Right atrium auricular region (tissue), 2 donors: ENCODE data around the gene UBR4. TPM values are rescaled to one million over a fixed set of nuclear protein-coding genes. Genes with fewer than 3 reads are reported as not detected.

Experiments used
- DNase-seq: peaks from one replicate; pipeline ENCODE4 v3.0.0-alpha.2; 2019; ENCODE audit warnings: low spot score
- H3K27ac ChIP-seq, 2 donors: fragments of 200-600 bp; sonication (generic); 1 replicate in 1 of 2; 2 replicates in 1 of 2; pipeline ENCODE4 v1.5.1; 2016 to 2019
- H3K27me3 ChIP-seq, 2 donors: fragments of 200-600 bp; sonication (generic); one replicate each; pipeline versions ENCODE4 v1.5.1 to v1.6.0; 2017 to 2019
- H3K36me3 ChIP-seq: fragments of 200-600 bp; sonication (generic); one replicate; pipeline ENCODE4 v1.5.1; 2016
- H3K4me1 ChIP-seq, 2 donors: fragments of 200-600 bp; sonication (generic); one replicate each; pipeline versions ENCODE4 v1.5.1 to v1.6.0; 2017 to 2019
- H3K4me3 ChIP-seq, 2 donors: fragments of 200-600 bp; sonication (generic); 1 replicate in 1 of 2; 2 replicates in 1 of 2; pipeline ENCODE4 v1.5.1; 2017 to 2019; ENCODE audit warnings: mild to moderate bottlenecking in 1 of 2, moderate library complexity in 1 of 2
- H3K9me3 ChIP-seq, 2 donors: fragments of 200-600 bp; sonication (generic); one replicate each; pipeline ENCODE4 v1.5.1; 2019
- CTCF ChIP-seq, 2 donors: fragments of 200-600 bp; sonication (generic); IDR thresholded peaks; one replicate each; pipeline ENCODE4 v1.5.1; 2019; ENCODE audit warnings: antibody characterized with exemption in 2 of 2
- total RNA-seq, 2 donors: library from RNA; depleted of rRNA; stranded (reverse); fragments of >200 nt; gene quantifications; one replicate each; pipeline ENCODE4 v1.1.0, GENCODE V29; 2016

The UBR4 gene
- total RNA-seq, 2 donors from 2014 or later: 75.1 to 88.0 TPM

GRCh38 chr1:19089524-19089923, 120.5 kb downstream of the UBR4 start:
- Histone ChIP-seq H3K4me3 (no peak overlapping the region), H3K9me3 (no peaks in the 10 kb centered on the region), H3K4me1 (peaks cover 0 to 4% of the 10 kb centered on the region in 2 donors), H3K36me3 (peaks cover 99% of the 10 kb centered on the region), H3K27ac (no peak overlapping the region), H3K27me3 (no peaks in the 10 kb centered on the region)
- TF ChIP-seq CTCF (IDR thresholded peaks at IDR 0.05): no peak
- no peak for DNase-seq

- H3K9me3 ChIP-seq: no peaks in the 10 kb centered on the region
- H3K4me1 ChIP-seq: peaks cover 0 to 4% of the 10 kb centered on the region in 2 donors
- H3K4me3 ChIP-seq: no peak overlapping the region
- no peak overlapping the region for H3K27ac ChIP-seq
- TF ChIP-seq CTCF (IDR thresholded peaks at IDR 0.05): no peak
- no peaks in the 10 kb centered on the region for H3K27me3 ChIP-seq
- peaks cover 99% of the 10 kb centered on the region for H3K36me3 ChIP-seq
- DNase-seq: no peak
These were observed 121.2 kb downstream of the UBR4 start for GRCh38 chr1:19088717-19089442.

- Histone ChIP-seq H3K9me3 (no peaks in the 10 kb centered on the region), H3K36me3 (peaks cover 99% of the 10 kb centered on the region), H3K4me3 (no peak overlapping the region), H3K4me1 (peaks cover 0 to 9% of the 10 kb centered on the region in 2 donors), H3K27ac (no peak overlapping the region), H3K27me3 (no peaks in the 10 kb centered on the region)
- TF ChIP-seq CTCF (IDR thresholded peaks at IDR 0.05): no peak
- no peak for DNase-seq
These were observed 122.1 kb downstream of the UBR4 start for GRCh38 chr1:19087737-19088594.

- no peaks in the 10 kb centered on the region for H3K9me3 ChIP-seq
- no peak overlapping the region for H3K4me3 ChIP-seq
- H3K4me1 ChIP-seq: peaks cover 0 to 9% of the 10 kb centered on the region in 2 donors
- no peak for TF ChIP-seq CTCF (IDR thresholded peaks at IDR 0.05)
- H3K27ac ChIP-seq: no peak overlapping the region
- no peaks in the 10 kb centered on the region for H3K27me3 ChIP-seq
- DNase-seq: no peak
- H3K36me3 ChIP-seq: peaks cover 99% of the 10 kb centered on the region
These were observed 122.9 kb downstream of the UBR4 start for GRCh38 chr1:19087017-19087736.

GRCh38 chr1:19086176-19086875, 123.7 kb downstream of the UBR4 start:
- H3K9me3 ChIP-seq: no peaks in the 10 kb centered on the region
- H3K27ac ChIP-seq: no peak overlapping the region
- no peak overlapping the region for H3K4me3 ChIP-seq
- TF ChIP-seq CTCF (IDR thresholded peaks at IDR 0.05): no peak
- no peak for DNase-seq
- H3K27me3 ChIP-seq: no peaks in the 10 kb centered on the region
- peaks cover 0 to 5% of the 10 kb centered on the region in 2 donors for H3K4me1 ChIP-seq
- H3K36me3 ChIP-seq: peaks cover 96% of the 10 kb centered on the region
